Measurements from ENCODE around the gene EPS8. TPM values are rescaled to one million over a fixed set of nuclear protein-coding genes. Genes with fewer than 3 reads are reported as not detected.

EPS8 gene
- polyA plus RNA-seq, 6 donors from 2014 or later = 0.49 to 1.3 (median 0.90) TPM

DNA sequence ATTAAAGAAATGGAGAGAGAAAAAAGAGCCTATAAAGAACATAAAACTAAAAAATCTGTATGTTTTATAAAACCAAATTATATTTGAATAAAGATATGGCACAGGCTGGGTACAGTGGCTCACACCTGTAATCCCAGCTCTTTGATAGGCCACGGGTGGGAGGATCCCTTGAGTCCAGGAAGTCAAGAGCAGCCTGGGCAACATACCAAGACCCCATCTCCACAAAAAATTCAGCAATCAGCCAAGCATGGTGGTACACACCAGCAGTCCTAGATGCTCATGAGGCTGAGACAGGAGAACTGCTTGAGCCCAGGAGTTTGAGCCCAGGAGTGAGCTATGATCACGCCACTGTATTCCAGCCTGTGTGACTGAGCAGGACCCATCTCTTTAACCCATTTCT lies 74.9 kb downstream of the EPS8 start:
- Mint-ChIP-seq H3K4me3 (no peak overlapping the region), H3K27ac (no peak overlapping the region), H3K36me3 (no peaks in the 10 kb centered on the region), H3K9me3 (no peaks in the 10 kb centered on the region), H3K4me1 (no peaks in the 10 kb centered on the region), H3K27me3 (peaks cover 0 to 12% (median 4%) of the 10 kb centered on the region in 3 donors)
- DNase-seq (no peak), ATAC-seq (ENCODE audit: low read depth in 2 of 2) (no peak)

GRCh38 chr12:15712823-15713660 lies 76.1 kb downstream of the EPS8 start:
- Mint-ChIP-seq H3K27ac (no peak overlapping the region), H3K27me3 (peaks cover 0 to 12% (median 4%) of the 10 kb centered on the region in 3 donors), H3K4me1 (no peaks in the 10 kb centered on the region), H3K36me3 (no peaks in the 10 kb centered on the region), H3K9me3 (no peaks in the 10 kb centered on the region), H3K4me3 (no peak overlapping the region)
- ATAC-seq (ENCODE audit: low read depth in 2 of 2) = no peak
- no peak for DNase-seq

DNA sequence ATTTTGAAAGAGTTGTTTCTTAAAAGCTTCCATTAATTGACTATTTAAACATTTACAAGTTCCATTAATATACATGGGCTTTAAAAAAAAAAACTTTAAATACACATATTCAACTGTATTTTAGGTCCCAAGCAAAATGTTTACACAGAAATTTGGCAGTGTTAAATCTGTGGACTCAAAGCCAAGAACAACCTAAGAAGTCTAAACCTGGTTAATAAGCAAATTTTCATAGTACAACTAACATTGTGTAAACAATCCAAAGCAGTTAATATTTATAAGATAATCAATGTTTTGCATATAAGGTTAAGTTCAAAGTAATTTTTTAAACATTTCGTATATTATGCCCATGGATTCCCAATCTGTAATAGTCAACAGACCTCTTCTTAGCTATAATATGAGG lies 77.0 kb downstream of the EPS8 start:
- DNase-seq = no peak
- Mint-ChIP-seq H3K4me1 (no peaks in the 10 kb centered on the region), H3K27ac (no peak overlapping the region), H3K27me3 (peaks cover 0 to 12% (median 9%) of the 10 kb centered on the region in 3 donors), H3K9me3 (no peaks in the 10 kb centered on the region), H3K36me3 (no peaks in the 10 kb centered on the region), H3K4me3 (no peak overlapping the region)
- no peak for ATAC-seq (ENCODE audit: low read depth in 2 of 2)

GRCh38 chr12:15710860-15711510 lies 78.2 kb downstream of the EPS8 start:
- H3K27me3 Mint-ChIP-seq = peaks cover 0 to 12% (median 9%) of the 10 kb centered on the region in 3 donors
- H3K36me3 Mint-ChIP-seq = no peaks in the 10 kb centered on the region
- no peak overlapping the region for H3K4me3 Mint-ChIP-seq

DNA sequence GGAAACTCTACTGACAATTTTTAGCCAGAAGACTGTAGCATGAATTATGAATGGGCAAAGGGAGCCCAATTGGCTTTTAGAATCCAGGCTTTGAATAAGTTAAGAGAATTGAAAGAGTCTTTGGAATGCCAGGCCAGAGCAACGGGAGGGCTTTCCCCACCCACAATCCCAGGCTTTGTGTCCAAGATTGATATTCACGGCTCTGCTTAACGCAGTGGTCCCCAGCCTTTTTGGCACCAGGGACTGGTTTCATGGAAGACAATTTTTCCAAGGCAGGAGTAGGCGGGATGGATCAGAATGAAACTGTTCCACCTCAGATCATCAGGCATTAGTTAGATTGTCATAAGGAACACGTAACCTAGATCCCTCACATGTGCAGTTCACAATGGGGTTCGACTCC lies 79.6 kb downstream of the EPS8 start:
- Mint-ChIP-seq H3K27me3 (peaks cover 0 to 9% (median under 1%) of the 10 kb centered on the region in 3 donors), H3K9me3 (no peaks in the 10 kb centered on the region), H3K4me1 (no peaks in the 10 kb centered on the region), H3K4me3 (no peak overlapping the region), H3K27ac (no peak overlapping the region), H3K36me3 (no peaks in the 10 kb centered on the region)
- ATAC-seq (ENCODE audit: low read depth in 2 of 2) (no peak), DNase-seq (no peak)

More at GRCh38 chr12:15710860-15711510, 78.2 kb downstream of the EPS8 start:
- no peak overlapping the region for H3K27ac Mint-ChIP-seq
- DNase-seq (no peak), ATAC-seq (ENCODE audit: low read depth in 2 of 2) (no peak)
- H3K9me3 Mint-ChIP-seq = no peaks in the 10 kb centered on the region
- no peaks in the 10 kb centered on the region for H3K4me1 Mint-ChIP-seq

DNA sequence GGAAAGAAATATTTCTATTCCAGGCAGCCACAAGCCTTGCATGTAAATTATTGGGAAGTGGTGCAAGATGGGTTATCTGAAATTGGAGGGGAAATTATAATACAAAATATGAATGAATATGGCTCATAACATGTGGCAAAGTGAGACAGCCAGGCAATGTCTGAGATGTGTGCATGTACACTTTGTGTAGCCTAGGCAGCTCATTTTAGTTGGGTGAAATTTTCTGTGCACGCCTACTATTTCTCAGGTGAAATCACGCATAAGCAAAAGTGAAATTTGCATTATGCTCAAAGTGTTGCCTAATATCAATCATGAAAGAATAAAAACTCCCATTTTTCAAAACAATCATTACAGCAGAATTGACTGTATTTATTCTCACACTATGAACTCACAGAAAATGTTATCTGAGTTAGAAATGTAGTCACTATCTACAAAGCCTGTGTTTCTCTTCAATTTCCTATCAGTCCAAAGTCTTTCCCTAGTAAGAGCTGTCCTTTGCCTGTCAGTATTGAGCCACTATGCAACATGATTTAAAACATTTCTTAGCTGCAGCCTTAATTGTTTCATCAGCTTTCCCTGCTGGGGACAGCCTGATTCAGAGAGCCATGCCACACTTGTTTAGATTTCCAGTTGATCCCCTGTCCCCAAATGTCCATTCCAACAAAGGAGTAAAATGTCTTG lies 80.7 kb downstream of the EPS8 start:
- no peaks in the 10 kb centered on the region for H3K9me3 Mint-ChIP-seq
- H3K27ac Mint-ChIP-seq = no peak overlapping the region
- H3K4me3 Mint-ChIP-seq = no peak overlapping the region
- DNase-seq = no peak
- H3K36me3 Mint-ChIP-seq = no peaks in the 10 kb centered on the region
- no peak for ATAC-seq (ENCODE audit: low read depth in 2 of 2)
- H3K4me1 Mint-ChIP-seq = no peaks in the 10 kb centered on the region
- peaks cover 0 to 9% (median 0%) of the 10 kb centered on the region in 3 donors for H3K27me3 Mint-ChIP-seq

GRCh38 chr12:15707516-15708199 lies 81.5 kb downstream of the EPS8 start:
- no peak for ATAC-seq (ENCODE audit: low read depth in 2 of 2)
- Mint-ChIP-seq H3K36me3 (no peaks in the 10 kb centered on the region), H3K4me3 (no peak overlapping the region), H3K9me3 (no peaks in the 10 kb centered on the region), H3K27me3 (peaks cover 0 to 9% (median 0%) of the 10 kb centered on the region in 3 donors), H3K27ac (no peak overlapping the region), H3K4me1 (no peaks in the 10 kb centered on the region)
- no peak for DNase-seq

DNA sequence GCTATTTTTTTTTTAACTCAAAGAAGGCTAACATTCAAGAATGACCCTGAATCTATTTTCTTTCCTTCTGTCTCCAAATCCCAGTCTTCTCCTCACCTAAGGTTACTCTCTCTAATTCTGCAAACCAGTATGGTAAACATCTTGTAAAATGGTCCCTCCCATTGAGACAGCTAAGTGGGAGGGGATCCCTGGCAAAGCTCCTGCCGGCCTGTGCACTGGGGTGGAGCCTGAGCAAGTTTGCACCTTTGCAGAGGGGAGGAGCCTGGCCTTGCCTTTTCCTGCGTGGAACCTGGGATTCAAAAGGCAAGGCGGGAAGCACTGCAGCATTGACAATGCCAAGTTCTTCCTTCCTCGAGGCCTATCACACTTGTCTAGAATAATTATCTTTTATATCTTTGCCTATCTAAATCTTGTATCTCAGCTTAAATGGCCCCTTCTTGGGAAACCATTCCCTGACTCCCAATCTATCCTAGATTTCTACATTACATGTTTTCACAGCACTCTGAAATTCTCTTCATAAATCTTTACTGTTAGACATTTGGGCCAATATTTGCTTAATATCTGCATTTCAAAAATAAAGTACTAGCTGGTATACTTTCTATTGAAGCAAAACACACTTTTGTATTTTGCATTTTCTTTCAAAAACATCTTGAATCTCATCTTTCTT lies 83.0 kb downstream of the EPS8 start:
- Mint-ChIP-seq H3K36me3 (no peaks in the 10 kb centered on the region), H3K27ac (no peak overlapping the region), H3K4me3 (no peak overlapping the region), H3K27me3 (peaks cover 0 to 5% (median 0%) of the 10 kb centered on the region in 3 donors), H3K9me3 (no peaks in the 10 kb centered on the region), H3K4me1 (no peaks in the 10 kb centered on the region)
- no peak for DNase-seq
- ATAC-seq (ENCODE audit: low read depth in 2 of 2) = no peak

GRCh38 chr12:15705606-15706005 lies 83.6 kb downstream of the EPS8 start:
- Mint-ChIP-seq H3K4me3 (no peak overlapping the region), H3K27ac (no peak overlapping the region), H3K9me3 (no peaks in the 10 kb centered on the region), H3K4me1 (no peaks in the 10 kb centered on the region), H3K27me3 (peaks cover 0 to 4% (median 0%) of the 10 kb centered on the region in 3 donors), H3K36me3 (no peaks in the 10 kb centered on the region)
- DNase-seq (no peak), ATAC-seq (ENCODE audit: low read depth in 2 of 2) (no peak)

DNA sequence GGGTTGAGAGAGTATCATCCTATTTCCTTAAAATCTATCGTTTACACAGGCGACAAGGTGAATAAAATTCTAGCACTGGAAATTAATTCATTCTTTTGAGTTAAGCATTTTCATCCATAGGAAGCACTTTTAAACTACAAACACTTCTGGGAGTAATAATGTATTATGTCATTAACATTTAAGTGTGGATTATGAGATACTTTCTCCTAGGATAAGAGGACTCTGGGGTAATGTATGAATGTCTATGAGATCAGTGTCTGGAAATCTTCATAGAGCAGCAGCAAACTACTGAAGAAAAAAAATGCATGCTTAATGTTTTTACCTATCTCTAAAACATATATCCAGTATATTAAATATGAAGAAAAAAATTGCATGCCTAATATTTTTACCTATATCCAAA lies 86.9 kb downstream of the EPS8 start:
- no peaks in the 10 kb centered on the region for H3K36me3 Mint-ChIP-seq
- DNase-seq = no peak
- H3K9me3 Mint-ChIP-seq = no peaks in the 10 kb centered on the region
- H3K27me3 Mint-ChIP-seq = peaks cover 0 to under 1% (median 0%) of the 10 kb centered on the region in 3 donors
- no peak for ATAC-seq (ENCODE audit: low read depth in 2 of 2)
- H3K4me1 Mint-ChIP-seq = no peaks in the 10 kb centered on the region
- no peak overlapping the region for H3K27ac Mint-ChIP-seq
- no peak overlapping the region for H3K4me3 Mint-ChIP-seq

DNA sequence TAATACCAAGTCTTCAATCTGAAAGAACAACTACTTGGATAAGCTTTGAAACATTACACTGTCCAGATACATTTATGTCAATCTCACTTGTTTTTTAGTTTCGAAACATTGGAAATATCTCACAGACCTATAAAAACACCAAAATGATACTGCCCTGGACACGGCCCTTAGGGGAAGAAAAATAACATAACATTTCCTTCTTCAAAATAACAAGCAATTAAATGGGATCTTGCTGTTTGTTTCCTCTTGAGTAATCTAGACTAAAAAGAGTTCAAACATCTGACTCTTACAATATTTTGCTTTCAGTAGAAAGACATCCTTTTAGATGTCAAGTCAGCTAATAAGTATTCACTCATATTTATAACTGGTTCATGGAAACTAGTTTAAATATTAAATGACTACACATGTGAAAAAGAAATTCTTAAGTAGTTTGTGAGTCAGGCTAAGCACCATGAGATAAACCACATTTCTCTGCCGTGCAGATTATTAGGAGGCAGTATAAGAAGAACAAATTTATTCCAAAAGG lies 87.5 kb downstream of the EPS8 start:
- no peak for DNase-seq
- peaks cover 0 to 6% (median 5%) of the 10 kb centered on the region in 3 donors for H3K27me3 Mint-ChIP-seq
- no peaks in the 10 kb centered on the region for H3K36me3 Mint-ChIP-seq
- H3K4me1 Mint-ChIP-seq = no peaks in the 10 kb centered on the region
- H3K9me3 Mint-ChIP-seq = no peaks in the 10 kb centered on the region
- no peak for ATAC-seq (ENCODE audit: low read depth in 2 of 2)
- H3K4me3 Mint-ChIP-seq = no peak overlapping the region
- H3K27ac Mint-ChIP-seq = no peak overlapping the region

GRCh38 chr12:15701206-15701605 lies 88.0 kb downstream of the EPS8 start:
- ATAC-seq (ENCODE audit: low read depth in 2 of 2) = no peak
- Mint-ChIP-seq H3K27ac (no peak overlapping the region), H3K4me3 (no peak overlapping the region), H3K4me1 (no peaks in the 10 kb centered on the region), H3K27me3 (peaks cover 0 to 8% (median 7%) of the 10 kb centered on the region in 3 donors), H3K9me3 (no peaks in the 10 kb centered on the region), H3K36me3 (no peaks in the 10 kb centered on the region)
- no peak for DNase-seq

GRCh38 chr12:15700595-15700994 lies 88.6 kb downstream of the EPS8 start:
- no peak for ATAC-seq (ENCODE audit: low read depth in 2 of 2)
- Mint-ChIP-seq H3K4me3 (no peak overlapping the region), H3K4me1 (no peaks in the 10 kb centered on the region), H3K27me3 (peaks cover 0 to 8% (median 7%) of the 10 kb centered on the region in 3 donors), H3K9me3 (no peaks in the 10 kb centered on the region), H3K36me3 (no peaks in the 10 kb centered on the region), H3K27ac (no peak overlapping the region)
- no peak for DNase-seq

Measured in naive B cell (primary cell).